HG02763 (cell line): ENCODE results near the gene SYCP3.

Source experiments
- ATAC-seq: cut with Tn5 transposase; IDR thresholded peaks from one replicate; pipeline ENCODE4 v1.9.1; 2021; ENCODE audit warnings: mild to moderate bottlenecking, moderate library complexity; ENCODE audit not compliant: unreplicated experiment

SYCP3 gene

DNA sequence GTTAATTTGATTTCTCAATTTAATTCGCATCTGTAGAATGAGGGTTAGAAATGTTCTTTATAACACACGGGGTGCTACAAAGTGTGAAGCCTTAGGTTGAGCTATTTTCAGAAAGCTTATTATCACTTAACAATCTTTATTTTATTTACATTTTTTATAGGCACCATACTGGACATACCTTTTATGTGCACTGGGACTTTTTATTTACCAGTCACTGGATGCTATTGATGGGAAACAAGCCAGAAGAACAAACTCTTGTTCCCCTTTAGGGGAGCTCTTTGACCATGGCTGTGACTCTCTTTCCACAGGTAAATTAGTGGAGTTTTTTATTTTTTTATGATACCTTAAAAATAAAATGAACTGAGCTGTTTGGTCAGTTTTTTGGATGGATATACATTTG, 25.3 kb downstream of the SYCP3 start:
- ATAC-seq: no peak

GRCh38 chr12:101713059-101713682, 26.1 kb downstream of the SYCP3 start:
- ATAC-seq: no peak

GRCh38 chr12:101710288-101710687, 29.0 kb downstream of the SYCP3 start:
- no peak for ATAC-seq

- no peak for ATAC-seq
Observed at GRCh38 chr12:101707131-101707782, 32.0 kb downstream of the SYCP3 start.

DNA sequence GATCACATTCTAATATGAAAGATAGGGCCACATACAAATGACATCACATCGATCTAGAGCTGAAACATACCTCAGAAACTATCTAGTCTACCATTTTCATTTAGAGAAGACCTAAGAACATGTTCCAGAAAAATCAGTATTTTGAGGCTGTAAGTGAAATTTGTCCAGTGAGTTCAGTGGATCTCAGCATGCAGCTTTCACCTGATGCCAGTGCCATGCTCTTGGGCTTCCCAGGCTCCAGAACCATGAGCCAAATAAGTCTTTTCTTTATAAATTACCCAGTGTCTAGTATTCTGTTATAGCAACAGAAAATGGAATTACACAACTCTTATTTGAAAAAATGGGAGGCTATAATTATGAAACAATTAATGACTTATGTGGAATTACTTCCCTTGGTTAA, 32.9 kb downstream of the SYCP3 start:
- no peak for ATAC-seq

GRCh38 chr12:101703487-101703886, 35.8 kb downstream of the SYCP3 start:
- no peak for ATAC-seq

DNA sequence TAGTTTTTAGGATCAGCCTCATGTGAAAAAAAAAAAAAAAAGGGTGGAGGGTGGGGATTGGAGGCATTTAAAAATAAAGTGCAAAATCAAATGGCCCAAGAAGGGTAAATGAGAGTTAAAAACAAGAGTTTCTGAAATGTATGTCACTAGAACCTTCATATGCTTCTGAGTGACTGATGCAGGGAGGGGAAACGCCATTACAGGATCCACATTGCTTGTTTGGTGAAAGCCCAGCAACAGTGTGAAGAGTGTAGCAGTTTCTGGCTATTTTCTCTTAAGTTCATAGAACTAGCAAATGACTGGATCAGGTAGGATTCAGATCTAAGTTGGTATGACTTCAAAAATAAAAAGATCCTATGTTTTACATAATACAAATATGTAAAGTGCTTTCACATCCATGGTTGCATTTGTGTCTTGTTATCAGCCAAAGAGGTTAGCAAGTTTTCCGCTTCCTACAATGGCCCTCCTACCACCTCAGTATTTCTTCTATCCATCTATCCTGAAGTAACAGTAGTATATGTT, 38.9 kb downstream of the SYCP3 start:
- ATAC-seq: no peak

GRCh38 chr12:101698800-101699347, 40.4 kb downstream of the SYCP3 start:
- ATAC-seq: no peak

DNA sequence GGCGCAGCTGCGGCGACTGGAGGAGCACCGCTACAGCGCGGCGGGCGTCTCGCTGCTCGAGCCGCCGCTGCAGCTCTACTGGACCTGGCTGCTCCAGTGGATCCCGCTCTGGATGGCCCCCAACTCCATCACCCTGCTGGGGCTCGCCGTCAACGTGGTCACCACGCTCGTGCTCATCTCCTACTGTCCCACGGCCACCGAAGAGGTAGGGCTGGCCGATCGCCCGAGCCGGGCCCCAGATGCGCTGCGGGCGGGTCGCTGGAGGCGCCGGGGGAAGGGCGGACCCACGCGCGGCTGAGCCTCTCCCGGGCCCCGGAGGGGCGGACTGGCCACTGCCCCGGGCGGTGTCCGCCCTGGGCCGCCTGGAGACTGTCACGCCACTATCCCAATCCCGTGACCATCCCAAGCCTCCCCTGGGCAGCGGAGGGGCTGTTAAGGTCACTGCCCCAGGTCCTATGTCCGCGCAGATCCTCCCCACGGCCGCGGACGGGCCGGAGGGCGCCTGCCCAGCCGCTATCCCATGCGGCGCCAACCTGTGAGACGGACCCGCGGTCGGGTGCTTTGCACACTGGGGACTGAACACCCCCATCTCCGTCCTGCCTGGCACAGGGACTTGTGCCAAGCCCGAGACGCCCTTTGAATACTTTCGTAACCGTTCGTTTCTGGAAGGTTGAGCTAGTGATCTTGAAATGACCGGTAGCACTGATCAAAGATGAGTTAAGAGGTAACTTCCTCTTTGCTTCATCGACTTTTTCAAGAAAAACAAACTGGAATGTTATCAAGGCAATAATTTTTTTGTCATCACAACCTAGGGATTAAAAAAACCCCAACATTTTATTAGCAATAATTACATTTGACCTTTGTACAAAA, 41.1 kb downstream of the SYCP3 start:
- ATAC-seq: peak; percentile 24

DNA sequence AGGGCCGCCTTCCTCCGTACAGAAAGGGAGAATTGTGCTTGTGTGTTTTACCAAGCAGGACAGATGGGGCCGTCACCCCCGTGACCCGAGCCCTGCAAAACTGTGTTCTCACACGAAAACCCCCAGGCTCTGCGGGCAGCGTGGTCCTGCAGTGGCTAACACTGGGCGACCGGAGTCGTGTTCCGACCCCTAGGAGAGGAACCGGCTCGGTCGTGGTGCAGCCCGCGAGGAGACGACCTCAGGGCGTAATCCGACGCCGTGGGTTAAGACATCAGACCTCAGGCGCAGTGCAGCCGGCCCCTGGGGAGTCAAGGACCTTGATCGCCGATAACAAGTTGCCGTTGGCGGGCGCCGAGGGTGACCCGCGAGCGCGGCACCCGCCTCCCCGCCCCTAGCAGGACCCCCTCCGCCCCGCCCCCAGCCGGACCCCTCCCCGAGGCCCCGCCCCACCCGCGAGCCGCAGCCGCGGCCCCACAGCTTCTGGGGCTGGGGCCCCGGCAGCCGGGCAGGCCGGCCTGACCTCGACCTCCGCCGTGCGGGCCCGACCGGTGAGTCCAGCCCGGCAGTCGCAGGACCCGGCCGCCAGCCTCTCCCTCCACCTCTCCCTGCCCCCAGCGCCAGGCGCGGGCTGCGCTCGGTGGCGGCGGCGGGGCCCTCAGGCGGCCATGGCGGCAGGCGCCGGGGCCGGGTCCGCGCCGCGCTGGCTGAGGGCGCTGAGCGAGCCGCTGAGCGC, 41.9 kb downstream of the SYCP3 start, which contains the start of gene CHPT1:
Gene CHPT1 (plus strand): TSS at position 444 of the 733 bp plus-strand sequence. CDS start 222 bp downstream, at position 666.
- peak; percentile 62 for ATAC-seq

DNA sequence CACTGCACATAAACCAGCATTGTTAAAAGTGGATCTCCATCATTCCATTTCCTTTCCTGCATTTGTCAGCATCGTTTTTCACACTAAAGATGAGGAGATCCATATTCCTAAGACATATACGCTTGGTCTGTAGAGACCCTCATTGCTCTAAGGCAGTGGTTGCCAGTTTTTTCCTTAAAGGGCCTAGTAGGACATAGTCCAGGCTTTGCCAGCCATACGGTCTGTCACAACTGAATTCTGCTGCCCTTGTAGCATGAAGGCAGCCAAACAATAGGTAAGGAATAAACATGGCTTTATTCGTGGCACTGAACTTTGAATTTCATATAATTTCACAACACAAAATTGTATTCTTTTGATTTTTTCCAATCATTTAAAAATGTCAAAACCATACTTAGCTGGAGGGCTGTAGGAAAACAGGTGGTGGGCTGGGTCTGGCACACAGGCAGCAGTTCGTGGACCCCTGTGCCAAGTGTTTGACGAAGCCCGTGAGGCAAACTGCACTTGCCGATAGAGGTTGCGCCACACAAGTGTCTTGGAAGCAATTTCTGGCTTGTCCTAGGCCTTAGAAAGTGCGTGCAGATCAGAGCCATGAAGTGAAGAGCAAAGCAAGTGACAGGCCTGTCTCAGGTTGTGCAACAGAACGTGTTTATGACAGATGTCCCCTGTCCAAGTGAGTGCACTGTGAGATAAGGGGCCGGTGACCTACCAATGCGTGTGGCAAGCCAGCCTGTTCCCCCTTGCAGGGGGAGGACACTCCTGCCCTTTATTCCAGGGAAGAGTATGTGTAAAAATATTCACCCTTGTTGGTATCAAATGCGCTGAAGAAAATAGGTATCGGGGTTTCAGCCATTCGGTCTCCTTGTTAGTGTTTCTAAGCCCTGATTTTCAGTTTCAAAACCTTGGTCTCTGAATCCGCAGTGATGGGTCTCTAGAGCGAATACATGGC, 42.7 kb downstream of the SYCP3 start:
- ATAC-seq: no peak

DNA sequence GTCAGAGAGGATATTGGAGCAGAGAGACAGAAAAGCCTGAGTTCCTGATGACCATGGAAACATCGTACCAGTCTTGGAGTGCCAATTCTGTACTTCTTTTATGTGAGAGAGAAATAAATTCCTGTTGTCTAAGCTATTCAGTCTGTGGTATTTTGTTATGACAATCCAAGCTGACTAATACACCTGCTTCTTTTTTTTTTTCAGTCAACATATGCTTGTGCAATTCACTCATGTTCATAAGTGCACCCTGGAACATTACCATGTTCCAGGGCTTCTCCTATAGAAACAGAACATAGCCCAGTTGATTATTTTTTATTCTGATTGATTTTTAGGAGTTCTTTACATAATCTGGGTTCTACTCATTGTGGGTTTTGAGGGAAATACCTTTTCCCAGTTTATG, 43.6 kb downstream of the SYCP3 start:
- no peak for ATAC-seq

- ATAC-seq: no peak
Observed at GRCh38 chr12:101694986-101695385, 44.3 kb downstream of the SYCP3 start.

DNA sequence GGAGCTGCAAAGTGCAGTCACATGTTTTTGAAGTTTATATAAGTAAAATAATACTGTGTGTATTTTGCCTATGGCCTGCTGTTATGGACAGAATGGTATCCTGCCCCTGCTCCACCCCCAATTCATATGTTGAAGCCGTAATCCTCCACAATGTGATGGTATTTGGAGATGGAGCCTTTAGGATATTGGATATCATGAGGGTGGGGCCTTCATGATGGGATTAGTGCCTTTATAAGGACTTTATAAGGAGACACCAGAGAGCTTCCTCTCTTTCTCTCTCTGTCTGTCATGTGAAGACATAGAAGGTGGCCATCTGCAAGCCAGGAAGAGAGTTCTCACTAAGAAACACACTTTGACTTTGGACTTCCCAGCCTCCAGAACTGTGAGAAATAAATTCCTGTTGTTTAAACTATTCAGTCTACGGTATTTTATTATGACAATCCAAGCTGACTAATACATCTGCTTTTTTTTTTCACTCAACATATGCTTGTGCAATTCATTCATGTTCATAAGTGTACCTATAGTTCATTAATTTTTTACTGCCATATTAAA, 44.9 kb downstream of the SYCP3 start:
- ATAC-seq: no peak

DNA sequence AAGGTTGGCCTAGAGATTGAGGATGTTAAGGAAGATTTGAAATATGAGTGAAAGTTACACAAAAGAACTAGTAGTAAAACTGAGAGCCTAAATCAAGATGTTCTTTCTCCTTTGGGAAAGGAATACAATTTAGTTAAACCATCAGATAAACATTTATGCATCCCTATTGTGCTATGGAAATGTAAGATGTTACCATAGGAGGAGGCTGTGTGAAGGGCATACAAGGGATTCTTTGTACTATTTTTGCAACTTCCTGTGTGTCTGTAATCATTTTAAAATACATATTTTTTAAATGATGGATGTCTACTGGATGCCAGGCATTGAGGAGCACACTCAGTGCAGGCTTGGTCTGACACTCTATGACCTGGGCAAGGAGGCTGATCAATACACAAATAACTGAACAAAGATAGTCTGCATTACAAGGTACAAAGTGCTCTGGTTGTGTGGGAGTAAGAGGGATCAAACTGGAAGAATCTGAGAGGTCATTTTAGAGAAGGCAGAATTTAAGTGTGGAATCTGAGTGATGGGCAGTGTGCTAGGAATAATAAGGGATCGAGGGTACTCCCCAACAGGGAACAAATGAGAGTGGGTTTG, 47.7 kb downstream of the SYCP3 start:
- no peak for ATAC-seq

DNA sequence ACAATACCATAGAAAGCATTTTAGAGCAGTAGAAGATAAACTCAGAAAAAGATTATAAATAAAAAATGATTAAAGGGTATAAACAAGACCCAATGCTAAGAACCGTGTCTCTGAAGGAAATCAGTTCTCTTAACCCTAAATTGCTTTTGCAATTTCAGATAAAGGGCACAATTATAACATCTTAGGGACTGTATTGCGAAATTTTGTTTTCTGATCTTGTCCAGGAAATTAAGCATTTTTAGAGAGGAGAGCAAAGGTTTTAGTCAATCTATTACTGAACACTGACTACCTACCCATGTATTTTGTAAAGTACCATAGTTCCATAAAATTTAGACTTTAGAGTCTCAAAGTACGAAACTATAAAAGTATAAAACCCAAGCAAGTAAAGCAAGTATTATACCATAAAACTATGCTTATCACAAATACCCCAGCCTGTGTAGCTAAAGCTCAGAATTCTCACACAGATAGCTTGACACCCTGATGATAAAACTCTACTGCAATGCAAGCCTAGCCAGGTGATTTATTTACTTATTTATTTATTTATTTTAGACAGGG, 48.6 kb downstream of the SYCP3 start:
- ATAC-seq: no peak

DNA sequence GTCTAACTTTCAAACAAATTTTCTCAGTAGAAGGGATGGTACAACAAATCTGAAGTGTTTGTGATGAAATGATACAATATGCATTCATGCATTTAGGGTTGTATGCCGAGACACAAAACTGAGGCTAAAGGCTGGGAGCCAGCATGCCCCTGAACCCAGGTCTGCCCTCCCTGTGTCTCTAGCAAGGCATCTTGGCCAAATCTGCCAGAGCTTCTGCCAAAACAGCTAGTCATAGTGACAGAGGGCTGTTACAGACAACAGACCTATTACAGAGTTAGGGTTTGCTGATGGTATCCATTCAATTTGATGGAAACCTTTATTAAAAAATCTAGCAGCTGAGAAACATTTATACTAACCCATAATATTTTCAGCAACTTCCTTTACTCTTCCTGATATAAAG, 53.1 kb downstream of the SYCP3 start:
- ATAC-seq: no peak

DNA sequence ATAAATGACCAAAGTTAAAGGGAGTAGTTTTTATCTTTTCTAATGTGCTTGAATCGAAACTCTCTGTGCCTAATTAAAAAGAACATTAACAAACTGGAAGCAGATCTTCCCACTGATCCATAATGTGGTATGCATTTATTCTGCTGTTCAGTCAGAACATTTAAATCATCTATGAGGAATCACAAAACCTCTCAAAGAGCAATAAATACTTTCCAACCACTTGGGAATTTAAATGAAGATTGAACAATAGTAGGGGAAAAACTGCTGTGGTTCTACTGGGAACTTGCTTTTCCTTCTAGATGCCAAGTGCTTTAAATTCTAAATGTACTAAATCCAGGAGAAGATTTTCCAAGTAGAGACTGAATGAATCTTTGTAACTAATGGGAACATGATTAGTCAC, 54.2 kb downstream of the SYCP3 start:
- ATAC-seq: no peak
